GM12872 (cell line): ENCODE data around the gene EXOC3L2.

Source experiments
- CTCF ChIP-seq: IDR thresholded peaks from 3 replicates; pipeline ENCODE4 v1.5.1; 2011; ENCODE audit warnings: low read depth, mild to moderate bottlenecking, low read length, moderate library complexity; ENCODE audit not compliant: insufficient read depth

Gene EXOC3L2

GRCh38 chr19:45279587-45280192 is 34.5 kb upstream of the EXOC3L2 start:
- TF ChIP-seq CTCF = no peak

- TF ChIP-seq CTCF = no peak
Measured at GRCh38 chr19:45278087-45278486, 32.9 kb upstream of the EXOC3L2 start.

- TF ChIP-seq CTCF = no peak
Measured at GRCh38 chr19:45276284-45276687, 31.1 kb upstream of the EXOC3L2 start.

- TF ChIP-seq CTCF = no peak
Measured at GRCh38 chr19:45275370-45275971, 30.3 kb upstream of the EXOC3L2 start.

- TF ChIP-seq CTCF = no peak
Measured at GRCh38 chr19:45273521-45273855, 28.3 kb upstream of the EXOC3L2 start.

- TF ChIP-seq CTCF = no peak
Measured at GRCh38 chr19:45271735-45272108, 26.5 kb upstream of the EXOC3L2 start.

GRCh38 chr19:45271098-45271734 is 26.0 kb upstream of the EXOC3L2 start:
- TF ChIP-seq CTCF = no peak
